SK-N-SH (cell line): ENCODE measurements around the gene NAT9.

Experiments used
- CTCF ChIP-seq: fragments of 200-600 bp; sonication (generic); IDR thresholded peaks from 2 replicates; pipeline ENCODE4 v1.6.1; 2017; ENCODE audit warnings: antibody characterized with exemption, mild to moderate bottlenecking, moderate library complexity
- EP300 ChIP-seq, 2 experiments: IDR thresholded peaks; 2 replicates each; pipeline versions ENCODE4 v1.4.0 to v1.6.1; 2012; ENCODE audit warnings: borderline replicate concordance in 1 of 2, low read depth in 1 of 2, low read length in 1 of 2
- EZH2phosphoT487 ChIP-seq: fragments of 200-600 bp; sonication (generic); IDR thresholded peaks from 2 replicates; pipeline ENCODE4 v1.6.1; 2017; ENCODE audit warnings: low read depth, mixed run types, mild to moderate bottlenecking, antibody characterized with exemption, moderate library complexity, borderline replicate concordance
- FOSL2 ChIP-seq: IDR thresholded peaks from 2 replicates; pipeline ENCODE4 v1.4.0; 2012; ENCODE audit warnings: low read depth, mild to moderate bottlenecking, moderate library complexity, borderline replicate concordance
- GABPA ChIP-seq: IDR thresholded peaks from 2 replicates; pipeline ENCODE4 v1.4.0; 2012; ENCODE audit warnings: low read depth, mild to moderate bottlenecking
- MAX ChIP-seq: IDR thresholded peaks from 2 replicates; pipeline ENCODE4 v1.4.0; 2012; ENCODE audit warnings: low read depth
- MXI1 ChIP-seq: IDR thresholded peaks from 2 replicates; pipeline ENCODE4 v1.6.1; 2012; ENCODE audit warnings: mild to moderate bottlenecking, low read depth, low read length, improper control_type of control experiment
- POLR2AphosphoS5 ChIP-seq: IDR thresholded peaks from 2 replicates; pipeline ENCODE4 v1.6.1; 2012; ENCODE audit warnings: low read depth, low read length
- RAD21 ChIP-seq: IDR thresholded peaks from 2 replicates; pipeline ENCODE4 v1.6.1; 2012; ENCODE audit warnings: mild to moderate bottlenecking, low read length
- SIN3A ChIP-seq: IDR thresholded peaks from 2 replicates; pipeline ENCODE4 v1.6.1; 2012; ENCODE audit warnings: low read depth, mild to moderate bottlenecking, low read length, moderate library complexity, borderline replicate concordance
- TAF1 ChIP-seq: IDR thresholded peaks from 2 replicates; pipeline ENCODE4 v1.6.1; 2012; ENCODE audit warnings: low read depth, mild to moderate bottlenecking, low read length, moderate library complexity, borderline replicate concordance
- TEAD4 ChIP-seq: IDR thresholded peaks from 2 replicates; pipeline ENCODE4 v1.4.0; 2012; ENCODE audit warnings: mild to moderate bottlenecking, borderline replicate concordance; ENCODE audit not compliant: insufficient read depth
- YY1 ChIP-seq: IDR thresholded peaks from 2 replicates; pipeline ENCODE4 v1.4.0; 2012; ENCODE audit warnings: low read depth, mild to moderate bottlenecking

GRCh38 chr17:74790161-74791058, 14.3 kb upstream of the NAT9 start:
- no peak for TF ChIP-seq POLR2AphosphoS5
- TF ChIP-seq GABPA, result no peak
- TF ChIP-seq FOSL2, result no peak
- TF ChIP-seq CTCF, result no peak
- TF ChIP-seq YY1, result no peak
- no peak for TF ChIP-seq EP300 (IDR thresholded peaks at IDR 0.05; ENCODE audit: borderline replicate concordance in 1 of 2, low read depth in 1 of 2, low read length in 1 of 2)
- TF ChIP-seq RAD21, result no peak
- no peak for TF ChIP-seq MXI1
- TF ChIP-seq SIN3A, result no peak
- no peak for TF ChIP-seq TEAD4
- no peak for TF ChIP-seq TAF1
- TF ChIP-seq EZH2phosphoT487, result no peak
- TF ChIP-seq MAX, result no peak
